ENCODE data around the gene IGF1R. TPM values are rescaled to one million over a fixed set of nuclear protein-coding genes. Genes with fewer than 3 reads are reported as not detected.

Gene IGF1R
- total and polyA plus RNA-seq, 2 of the 8 experiments (the other 6 are each of a cell fraction or from before 2014, with no cell fraction given): 32.9 to 109 TPM

GRCh38 chr15:98875309-98875708, 227.0 kb downstream of the IGF1R start (continued):
- TF ChIP-seq CHD7 (IDR thresholded peaks at IDR 0.05; ENCODE audit: insufficient replicate concordance, low read length): no peak
- TF ChIP-seq, protein P1, sequence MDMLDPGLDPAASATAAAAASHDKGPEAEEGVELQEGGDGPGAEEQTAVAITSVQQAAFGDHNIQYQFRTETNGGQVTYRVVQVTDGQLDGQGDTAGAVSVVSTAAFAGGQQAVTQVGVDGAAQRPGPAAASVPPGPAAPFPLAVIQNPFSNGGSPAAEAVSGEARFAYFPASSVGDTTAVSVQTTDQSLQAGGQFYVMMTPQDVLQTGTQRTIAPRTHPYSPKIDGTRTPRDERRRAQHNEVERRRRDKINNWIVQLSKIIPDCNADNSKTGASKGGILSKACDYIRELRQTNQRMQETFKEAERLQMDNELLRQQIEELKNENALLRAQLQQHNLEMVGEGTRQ (IDR thresholded peaks at IDR 0.05; ENCODE audit: low read length): no peak
- no peak for TF ChIP-seq SIRT6 (IDR thresholded peaks at IDR 0.05; ENCODE audit: low read length)
- TF ChIP-seq POU5F1 (IDR thresholded peaks at IDR 0.05; ENCODE audit: low read depth, low read length): no peak
- TF ChIP-seq POLR2A (IDR thresholded peaks at IDR 0.05; ENCODE audit: control extremely low read depth in 1 of 2, low read depth in 2 of 2, low read length in 2 of 2): no peak
- no peak for TF ChIP-seq TBP (IDR thresholded peaks at IDR 0.05; ENCODE audit: low read depth, low read length)
- TF ChIP-seq KDM5A (IDR thresholded peaks at IDR 0.05; ENCODE audit: low read length): no peak
- no peak for TF ChIP-seq TAF7 (optimal IDR thresholded peaks at IDR 0.05; ENCODE audit: borderline replicate concordance, low read depth, low read length)
- no peak for TF ChIP-seq RNF2 (IDR thresholded peaks at IDR 0.05; ENCODE audit: borderline replicate concordance, low read depth, low read length, missing control alignments, poor library complexity, severe bottlenecking)
